GM10266 (cell line): ENCODE data around the gene OPALIN.

Experiments used
- DNase-seq: peaks from one replicate; pipeline ENCODE4 v3.0.0; 2012; ENCODE audit errors: extremely low spot score
- TF ChIP-seq, protein P1 (sequence below): IDR thresholded peaks from 2 replicates; pipeline ENCODE4 v1.5.1; 2012; ENCODE audit warnings: mild to moderate bottlenecking, low read depth; ENCODE audit not compliant: control insufficient read depth, insufficient read depth; ENCODE audit errors: missing control alignments

OPALIN gene

DNA sequence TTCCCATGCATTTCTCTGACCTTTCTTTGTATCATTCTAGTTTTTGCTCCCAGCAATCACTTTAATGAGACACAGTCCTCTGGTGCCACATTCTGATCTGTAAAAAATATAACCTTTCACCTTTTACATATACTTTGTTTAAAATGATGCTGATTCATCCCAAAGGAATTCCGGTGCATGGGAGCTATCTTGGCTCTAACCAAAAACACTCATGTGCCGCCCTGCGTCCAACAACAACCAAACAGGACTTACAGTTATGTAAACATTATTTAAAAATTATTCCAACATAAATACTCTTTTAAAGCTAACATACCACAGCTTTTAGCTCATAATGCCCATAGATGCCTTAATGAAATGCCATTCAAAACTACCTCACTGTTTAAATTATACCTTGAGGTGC is 7.7 kb upstream of the OPALIN start:
- no peak for DNase-seq
- TF ChIP-seq, protein P1, sequence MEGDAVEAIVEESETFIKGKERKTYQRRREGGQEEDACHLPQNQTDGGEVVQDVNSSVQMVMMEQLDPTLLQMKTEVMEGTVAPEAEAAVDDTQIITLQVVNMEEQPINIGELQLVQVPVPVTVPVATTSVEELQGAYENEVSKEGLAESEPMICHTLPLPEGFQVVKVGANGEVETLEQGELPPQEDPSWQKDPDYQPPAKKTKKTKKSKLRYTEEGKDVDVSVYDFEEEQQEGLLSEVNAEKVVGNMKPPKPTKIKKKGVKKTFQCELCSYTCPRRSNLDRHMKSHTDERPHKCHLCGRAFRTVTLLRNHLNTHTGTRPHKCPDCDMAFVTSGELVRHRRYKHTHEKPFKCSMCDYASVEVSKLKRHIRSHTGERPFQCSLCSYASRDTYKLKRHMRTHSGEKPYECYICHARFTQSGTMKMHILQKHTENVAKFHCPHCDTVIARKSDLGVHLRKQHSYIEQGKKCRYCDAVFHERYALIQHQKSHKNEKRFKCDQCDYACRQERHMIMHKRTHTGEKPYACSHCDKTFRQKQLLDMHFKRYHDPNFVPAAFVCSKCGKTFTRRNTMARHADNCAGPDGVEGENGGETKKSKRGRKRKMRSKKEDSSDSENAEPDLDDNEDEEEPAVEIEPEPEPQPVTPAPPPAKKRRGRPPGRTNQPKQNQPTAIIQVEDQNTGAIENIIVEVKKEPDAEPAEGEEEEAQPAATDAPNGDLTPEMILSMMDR: no peak

DNA sequence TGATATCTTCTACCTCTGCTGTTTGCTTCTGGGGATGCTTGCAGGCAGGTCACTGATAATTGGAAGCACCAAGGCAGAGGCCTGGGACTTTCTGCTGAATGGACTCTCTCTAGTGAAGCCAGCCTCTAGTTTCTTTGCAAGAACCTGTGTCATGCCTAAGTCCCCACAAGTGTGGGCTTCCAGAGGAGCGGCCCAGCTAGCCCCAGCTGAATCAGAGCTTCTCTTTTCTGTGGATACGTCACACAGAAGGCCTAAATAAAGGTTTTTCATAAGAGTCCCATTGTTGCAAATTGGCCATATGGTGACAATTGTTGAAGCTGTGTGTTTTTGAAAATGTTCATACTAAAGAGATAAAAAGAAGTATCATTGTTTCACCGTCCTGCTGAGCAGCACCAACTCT is 6.8 kb upstream of the OPALIN start:
- DNase-seq: no peak
- TF ChIP-seq, protein P1: no peak

DNA sequence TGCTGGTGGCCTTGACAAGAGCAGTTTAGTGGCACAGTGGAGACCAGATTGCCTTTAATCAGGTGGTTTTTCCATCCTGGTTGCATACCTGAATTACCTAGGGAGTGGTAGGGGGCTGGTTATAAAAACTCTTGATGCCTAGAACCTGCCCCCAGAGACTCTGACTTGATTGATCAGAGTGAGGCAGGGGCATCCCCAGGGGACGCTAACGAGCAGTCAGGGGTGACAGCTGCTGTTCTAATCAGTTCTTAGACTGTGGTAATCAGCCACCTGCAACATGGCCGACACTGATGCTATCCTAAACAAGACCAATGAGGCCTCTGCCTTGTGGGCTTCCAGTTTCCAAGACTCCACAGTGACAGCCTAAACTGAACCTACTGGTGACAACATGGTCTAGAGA is 2.0 kb upstream of the OPALIN start:
- DNase-seq: no peak
- TF ChIP-seq, protein P1: no peak

DNA sequence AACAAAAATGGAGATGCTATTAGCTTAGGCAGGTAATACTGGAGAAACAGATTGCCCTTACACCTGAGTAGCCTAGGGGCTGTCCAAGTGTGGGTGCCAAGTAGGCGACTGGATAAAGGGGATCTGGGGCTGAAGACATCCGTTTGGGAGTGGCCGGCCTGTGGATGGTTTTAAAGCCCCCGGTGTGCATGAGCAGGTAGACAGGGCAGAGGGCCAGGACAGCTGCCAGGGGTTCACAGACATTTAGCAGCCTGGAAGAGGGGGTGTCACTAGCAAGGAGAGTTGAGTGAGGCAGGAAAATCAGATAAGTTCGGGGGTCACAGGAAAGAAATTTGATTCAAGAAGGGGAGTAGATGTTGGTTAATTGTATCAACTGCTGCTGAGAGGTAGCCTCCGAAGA is 1.5 kb upstream of the OPALIN start:
- no peak for DNase-seq
- TF ChIP-seq, protein P1: no peak

DNA sequence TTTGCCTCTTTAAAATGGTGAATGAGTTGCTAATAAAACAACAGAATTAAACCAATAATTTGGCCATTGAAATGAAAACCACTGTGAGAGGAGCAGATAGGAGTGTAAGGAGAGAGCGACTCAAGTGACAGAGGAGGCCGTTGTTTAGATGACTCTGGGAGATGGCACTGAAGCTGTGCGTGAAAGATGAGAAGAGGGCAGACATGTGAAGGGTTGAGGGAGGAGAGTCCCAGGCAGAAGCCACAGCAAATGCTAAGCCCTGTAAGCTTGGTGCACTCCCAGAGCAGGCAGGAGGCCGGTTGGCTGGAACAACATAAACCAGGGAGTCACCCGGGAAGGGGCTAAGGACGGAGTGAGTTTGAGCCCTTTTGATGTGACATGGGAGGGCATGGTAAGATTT is 814 bp upstream of the OPALIN start:
- TF ChIP-seq, protein P1: no peak
- DNase-seq: no peak

DNA sequence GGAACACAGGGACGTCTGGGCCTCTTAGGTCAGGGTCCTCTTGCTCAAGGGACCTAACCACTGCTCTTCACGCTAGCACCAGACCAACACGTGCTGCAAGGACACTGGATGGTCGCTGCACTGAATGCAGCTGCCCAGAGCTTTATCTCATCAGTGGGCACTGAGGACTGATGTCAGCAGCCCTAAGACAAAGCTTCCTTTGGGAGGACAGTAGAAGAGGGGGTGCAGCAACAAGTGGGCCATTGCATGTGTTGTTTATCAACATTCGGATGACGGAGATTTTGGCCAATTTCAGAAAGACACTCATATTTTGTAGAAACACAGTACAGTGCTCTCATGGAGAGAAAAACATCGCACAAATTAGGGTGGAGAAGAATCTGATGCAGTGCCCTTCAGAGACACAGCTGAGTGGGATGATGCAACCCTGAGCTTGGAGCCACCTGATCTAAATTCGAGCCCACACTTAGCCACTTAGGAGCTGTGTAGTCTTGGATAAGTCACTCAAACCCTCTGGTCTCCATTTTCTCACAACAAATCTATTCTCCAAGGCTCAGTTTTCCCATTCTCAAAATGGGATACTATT is 1.7 kb downstream of the OPALIN start:
- TF ChIP-seq, protein P1: no peak
- DNase-seq: no peak

DNA sequence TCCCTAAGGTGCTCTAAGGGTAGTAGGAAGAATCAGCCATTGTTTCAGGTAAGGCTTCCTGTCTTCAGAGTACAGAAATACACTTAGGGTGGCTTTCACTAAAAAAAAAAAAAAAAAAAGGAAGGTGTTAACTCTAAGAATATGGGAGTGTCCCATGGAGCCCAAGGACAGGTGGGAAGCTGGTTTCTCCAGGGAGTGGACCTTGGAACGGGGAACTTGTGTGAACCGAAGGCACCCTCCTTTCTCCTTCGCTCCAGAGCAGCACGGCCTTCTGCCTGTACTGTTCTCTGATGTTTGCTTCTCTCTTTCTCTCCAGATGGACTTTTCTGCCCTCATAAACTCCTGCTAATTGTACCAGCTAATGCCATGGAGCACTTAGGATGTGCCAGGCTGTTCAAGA is 6.2 kb downstream of the OPALIN start:
- TF ChIP-seq, protein P1: no peak
- DNase-seq: no peak
